ENCODE measurements around the gene SIRT2.

SIRT2 gene

GRCh38 chr19:38919837-38920601, 20.6 kb upstream of the SIRT2 start:
- DNase-seq, result no peak

GRCh38 chr19:38918526-38918925, 19.1 kb upstream of the SIRT2 start:
- no peak for DNase-seq

GRCh38 chr19:38917921-38918491, 18.6 kb upstream of the SIRT2 start:
- DNase-seq, result no peak

GRCh38 chr19:38917516-38917915, 18.1 kb upstream of the SIRT2 start:
- no peak for DNase-seq

- DNase-seq, result no peak
Observed at GRCh38 chr19:38915329-38916321, 16.2 kb upstream of the SIRT2 start.

- DNase-seq, result no peak
Observed at GRCh38 chr19:38913958-38914357, 14.5 kb upstream of the SIRT2 start.

GRCh38 chr19:38912600-38913514, 13.4 kb upstream of the SIRT2 start:
- no peak for DNase-seq

- DNase-seq, result no peak
Observed at GRCh38 chr19:38911388-38912001, 12.1 kb upstream of the SIRT2 start.

- DNase-seq, result no peak
Observed at GRCh38 chr19:38910488-38910887, 11.1 kb upstream of the SIRT2 start.

- no peak for DNase-seq
Observed at GRCh38 chr19:38908911-38909310, 9.5 kb upstream of the SIRT2 start.

GRCh38 chr19:38907670-38908069, 8.3 kb upstream of the SIRT2 start:
- DNase-seq, result no peak

- no peak for DNase-seq
Observed at GRCh38 chr19:38907227-38907626, 7.8 kb upstream of the SIRT2 start.

- no peak for DNase-seq
Observed at GRCh38 chr19:38905620-38906019, 6.2 kb upstream of the SIRT2 start.

GRCh38 chr19:38904581-38905539, 5.4 kb upstream of the SIRT2 start:
- DNase-seq, result no peak

GRCh38 chr19:38901683-38902082, 2.3 kb upstream of the SIRT2 start:
- DNase-seq, result no peak

- DNase-seq, result no peak
Observed at GRCh38 chr19:38900743-38901190, 1.3 kb upstream of the SIRT2 start.

GRCh38 chr19:38900202-38900629, 798 bp upstream of the SIRT2 start:
- DNase-seq, result no peak

- DNase-seq, result no peak
Observed at GRCh38 chr19:38898788-38899446, 501 bp downstream of the SIRT2 start.

GRCh38 chr19:38894968-38895367, 4.5 kb downstream of the SIRT2 start:
- no peak for DNase-seq

GRCh38 chr19:38893341-38893771, 6.1 kb downstream of the SIRT2 start:
- DNase-seq, result no peak
